Astrocyte (in vitro differentiated cells and primary cell): ENCODE measurements around the gene TSPAN33. TPM values are rescaled to one million over a fixed set of nuclear protein-coding genes. Genes with fewer than 3 reads are reported as not detected.

ENCODE experiments used
- DNase-seq: peaks from one replicate; pipeline ENCODE4 v3.0.0-alpha.2; 2010; ENCODE audit warnings: low read depth
- FAIRE-seq: peaks from 2 replicates; lab custom pipeline; 2011; peaks lifted over from hg19 to GRCh38; lab: Jason Lieb, UNC
- H2AFZ ChIP-seq: 2 replicates; pipeline ENCODE4 v1.6.0; 2012; ENCODE audit warnings: low read depth, low read length, inconsistent platforms
- H3K27ac ChIP-seq: 2 replicates; pipeline ENCODE4 v1.5.1; 2011; ENCODE audit warnings: low read depth, low read length, inconsistent platforms
- H3K27me3 ChIP-seq: 2 replicates; pipeline ENCODE4 v1.6.0; 2011; ENCODE audit warnings: low read length, inconsistent platforms; ENCODE audit not compliant: insufficient read depth
- H3K36me3 ChIP-seq: 2 replicates; pipeline ENCODE4 v1.5.1; 2011; ENCODE audit warnings: low read length, inconsistent platforms; ENCODE audit not compliant: insufficient read depth
- H3K4me1 ChIP-seq: 2 replicates; pipeline ENCODE4 v1.5.1; 2011; ENCODE audit warnings: low read length, inconsistent platforms; ENCODE audit not compliant: insufficient read depth
- H3K4me2 ChIP-seq: 2 replicates; pipeline ENCODE4 v1.6.0; 2012; ENCODE audit warnings: low read length, inconsistent platforms
- H3K4me3 ChIP-seq: 2 replicates; pipeline ENCODE4 v1.5.1; 2011; ENCODE audit warnings: low read depth, mild to moderate bottlenecking, low read length, inconsistent platforms; ENCODE audit not compliant: insufficient read depth
- H3K79me2 ChIP-seq: 2 replicates; pipeline ENCODE4 v1.6.0; 2012; ENCODE audit warnings: mild to moderate bottlenecking, low read length, inconsistent platforms; ENCODE audit not compliant: insufficient read depth
- H3K9ac ChIP-seq: 2 replicates; pipeline ENCODE4 v1.6.0; 2012; ENCODE audit warnings: mild to moderate bottlenecking, low read length, inconsistent platforms
- H3K9me3 ChIP-seq: 2 replicates; pipeline ENCODE4 v1.5.1; 2012; ENCODE audit warnings: low read depth, mild to moderate bottlenecking, low read length, inconsistent platforms; ENCODE audit not compliant: insufficient read depth
- H4K20me1 ChIP-seq: 2 replicates; pipeline ENCODE4 v1.6.0; 2012; ENCODE audit warnings: low read length, inconsistent platforms; ENCODE audit not compliant: insufficient read depth
- H3K27ac Mint-ChIP-seq: one replicate; pipeline ENCODE4 v1.8.0; 2021; ENCODE audit warnings: mild to moderate bottlenecking, mixed read lengths; ENCODE audit not compliant: unreplicated experiment
- H3K27me3 Mint-ChIP-seq: one replicate; pipeline ENCODE4 v1.8.0; 2021; ENCODE audit warnings: low read depth, mixed read lengths; ENCODE audit not compliant: unreplicated experiment
- H3K36me3 Mint-ChIP-seq: one replicate; pipeline ENCODE4 v1.8.0; 2021; ENCODE audit warnings: low read depth, mixed read lengths; ENCODE audit not compliant: unreplicated experiment
- H3K4me1 Mint-ChIP-seq: one replicate; pipeline ENCODE4 v1.8.0; 2021; ENCODE audit warnings: low read depth, mixed read lengths; ENCODE audit not compliant: unreplicated experiment
- H3K4me3 Mint-ChIP-seq: one replicate; pipeline ENCODE4 v1.8.0; 2021; ENCODE audit warnings: mild to moderate bottlenecking, moderate library complexity, mixed read lengths; ENCODE audit not compliant: unreplicated experiment
- H3K9me3 Mint-ChIP-seq: one replicate; pipeline ENCODE4 v1.8.0; 2021; ENCODE audit warnings: mild to moderate bottlenecking, mixed read lengths; ENCODE audit not compliant: unreplicated experiment
- CTCF ChIP-seq: IDR thresholded peaks from 2 replicates; pipeline ENCODE4 v1.5.1; 2011; ENCODE audit warnings: low read depth, mild to moderate bottlenecking, inconsistent platforms, low read length, moderate library complexity; ENCODE audit not compliant: insufficient read depth
- EZH2 ChIP-seq: IDR thresholded peaks from 2 replicates; pipeline ENCODE4 v1.6.1; 2012; ENCODE audit warnings: mild to moderate bottlenecking, low read length, inconsistent platforms; ENCODE audit not compliant: insufficient read depth
- total RNA-seq: library from RNA; stranded (reverse); gene quantifications from 2 replicates; pipeline ENCODE4 v1.2.1, GENCODE V29; 2021

Gene TSPAN33
- total RNA-seq, 1 donor from 2014 or later = 6.5 TPM

GRCh38 chr7:129136887-129137642 lies 7.4 kb upstream of the TSPAN33 start:
- no peak overlapping the region for H3K4me2 ChIP-seq
- Mint-ChIP-seq H3K4me3 (no peak overlapping the region), H3K4me1 (no peaks in the 10 kb centered on the region), H3K27ac (no peak overlapping the region), H3K9me3 (no peaks in the 10 kb centered on the region), H3K27me3 (peaks cover 3% of the 10 kb centered on the region), H3K36me3 (no peaks in the 10 kb centered on the region)
- no peaks in the 10 kb centered on the region for H3K79me2 ChIP-seq
- no peak for DNase-seq
- H3K9me3 ChIP-seq = peaks cover 2% of the 10 kb centered on the region
- H4K20me1 ChIP-seq = no peaks in the 10 kb centered on the region
- no peaks in the 10 kb centered on the region for H3K4me1 ChIP-seq
- TF ChIP-seq CTCF (no peak), EZH2 (no peak)
- H2AFZ ChIP-seq = no peak overlapping the region
- FAIRE-seq = no peak
- H3K27ac ChIP-seq = no peak overlapping the region
- no peaks in the 10 kb centered on the region for H3K27me3 ChIP-seq
- no peak overlapping the region for H3K4me3 ChIP-seq
- no peak overlapping the region for H3K9ac ChIP-seq
- H3K36me3 ChIP-seq = no peaks in the 10 kb centered on the region

GRCh38 chr7:129143724-129144094 lies 798 bp upstream of the TSPAN33 start:
- H4K20me1 ChIP-seq = no peaks in the 10 kb centered on the region
- no peaks in the 10 kb centered on the region for H3K36me3 ChIP-seq
- no peak for FAIRE-seq
- no peak overlapping the region for H2AFZ ChIP-seq
- Mint-ChIP-seq H3K27ac (no peak overlapping the region), H3K9me3 (peaks cover 2% of the 10 kb centered on the region), H3K4me3 (peak overlapping the region; percentile 82), H3K4me1 (no peaks in the 10 kb centered on the region), H3K27me3 (peaks cover 41% of the 10 kb centered on the region), H3K36me3 (no peaks in the 10 kb centered on the region)
- peaks cover 3% of the 10 kb centered on the region for H3K4me1 ChIP-seq
- peak overlapping the region; percentile 88 for H3K4me2 ChIP-seq
- H3K79me2 ChIP-seq = no peaks in the 10 kb centered on the region
- no peak for TF ChIP-seq EZH2
- TF ChIP-seq CTCF = no peak
- no peak overlapping the region for H3K4me3 ChIP-seq
- H3K27ac ChIP-seq = no peak overlapping the region
- DNase-seq = no peak
- H3K27me3 ChIP-seq = peaks cover 39% of the 10 kb centered on the region
- no peak overlapping the region for H3K9ac ChIP-seq
- no peaks in the 10 kb centered on the region for H3K9me3 ChIP-seq
